CD8-positive, alpha-beta memory T cell (primary cell): ENCODE data around the gene PRKG1. TPM values are rescaled to one million over a fixed set of nuclear protein-coding genes. Genes with fewer than 3 reads are reported as not detected.

ENCODE experiments used
- CTCF ChIA-PET: fragments of 350-600 bp; sonication (Branson Sonifier 250); formaldehyde crosslinking; loops from one replicate; lab custom pipeline; 2021; ENCODE audit warnings: antibody characterized with exemption; lab: Charles Lee
- POLR2A ChIA-PET: fragments of 350-600 bp; sonication (Branson Sonifier 250); formaldehyde crosslinking; loops from one replicate; lab custom pipeline; 2021; ENCODE audit warnings: antibody characterized with exemption; lab: Charles Lee
- DNase-seq, 5 donors: peaks; one replicate each; pipeline versions ENCODE4 v3.0.0 to v3.0.0-alpha.2; 2020 to 2022; ENCODE audit warnings: mixed read lengths in 1 of 5
- H3K27ac ChIP-seq: one replicate; pipeline ENCODE4 v1.7.0; 2013; ENCODE audit warnings: low read depth, mild to moderate bottlenecking, low read length, moderate library complexity
- H3K27me3 ChIP-seq: 2 replicates; pipeline ENCODE4 v1.7.0; 2013; ENCODE audit warnings: low read length, mild to moderate bottlenecking; ENCODE audit not compliant: insufficient read depth, poor library complexity, severe bottlenecking
- H3K36me3 ChIP-seq: 2 replicates; pipeline ENCODE4 v1.7.0; 2013; ENCODE audit warnings: mild to moderate bottlenecking, low read length, moderate library complexity; ENCODE audit not compliant: insufficient read depth
- H3K4me1 ChIP-seq: 2 replicates; pipeline ENCODE4 v1.7.0; 2013; ENCODE audit warnings: mild to moderate bottlenecking, low read length, moderate library complexity; ENCODE audit not compliant: insufficient read depth
- H3K4me3 ChIP-seq: 2 replicates; pipeline ENCODE4 v1.7.0; 2013; ENCODE audit warnings: mild to moderate bottlenecking, low read length
- H3K9me3 ChIP-seq: 2 replicates; pipeline ENCODE4 v1.7.0; 2013; ENCODE audit warnings: mild to moderate bottlenecking, low read length
- H3K27ac Mint-ChIP-seq, 8 donors: one replicate each; pipeline ENCODE4 v1.8.0; 2020 to 2021; ENCODE audit warnings: mixed read lengths in 8 of 8, mild to moderate bottlenecking in 6 of 8, inconsistent platforms in 3 of 8, moderate library complexity in 3 of 8
- H3K27me3 Mint-ChIP-seq, 2 donors: one replicate each; pipeline ENCODE4 v1.8.0; 2020 to 2021; ENCODE audit warnings: mixed read lengths in 2 of 2, mild to moderate bottlenecking in 1 of 2, moderate library complexity in 1 of 2
- H3K36me3 Mint-ChIP-seq, 3 donors: one replicate each; pipeline ENCODE4 v1.8.0; 2020 to 2021; ENCODE audit warnings: mixed read lengths in 3 of 3, inconsistent platforms in 1 of 3, mild to moderate bottlenecking in 1 of 3
- H3K4me1 Mint-ChIP-seq, 3 donors: one replicate each; pipeline ENCODE4 v1.8.0; 2020 to 2021; ENCODE audit warnings: mixed read lengths in 3 of 3, inconsistent platforms in 1 of 3, mild to moderate bottlenecking in 1 of 3
- H3K4me3 Mint-ChIP-seq, 7 donors: one replicate each; pipeline ENCODE4 v1.8.0; 2020 to 2021; ENCODE audit warnings: mixed read lengths in 7 of 7, mild to moderate bottlenecking in 6 of 7, moderate library complexity in 4 of 7, inconsistent platforms in 2 of 7
- H3K9me3 Mint-ChIP-seq, 5 donors: one replicate each; pipeline ENCODE4 v1.8.0; 2020 to 2022; ENCODE audit warnings: mixed read lengths in 5 of 5, mild to moderate bottlenecking in 3 of 5, moderate library complexity in 2 of 5, inconsistent platforms in 1 of 5
- polyA plus RNA-seq: library from polyadenylated mRNA; unstranded; fragments of 300-500 nt; fragmentation: Illumina TruSeq; gene quantifications from one replicate; pipeline ENCODE4 v1.2.3, GENCODE V29; 2021
- total RNA-seq, 2 experiments: library from RNA; stranded (reverse); gene quantifications; one replicate each; pipeline ENCODE4 v1.2.3, GENCODE V29; 2021

The PRKG1 gene
- total and polyA plus RNA-seq, 3 experiments from 2014 or later: not detected

DNA sequence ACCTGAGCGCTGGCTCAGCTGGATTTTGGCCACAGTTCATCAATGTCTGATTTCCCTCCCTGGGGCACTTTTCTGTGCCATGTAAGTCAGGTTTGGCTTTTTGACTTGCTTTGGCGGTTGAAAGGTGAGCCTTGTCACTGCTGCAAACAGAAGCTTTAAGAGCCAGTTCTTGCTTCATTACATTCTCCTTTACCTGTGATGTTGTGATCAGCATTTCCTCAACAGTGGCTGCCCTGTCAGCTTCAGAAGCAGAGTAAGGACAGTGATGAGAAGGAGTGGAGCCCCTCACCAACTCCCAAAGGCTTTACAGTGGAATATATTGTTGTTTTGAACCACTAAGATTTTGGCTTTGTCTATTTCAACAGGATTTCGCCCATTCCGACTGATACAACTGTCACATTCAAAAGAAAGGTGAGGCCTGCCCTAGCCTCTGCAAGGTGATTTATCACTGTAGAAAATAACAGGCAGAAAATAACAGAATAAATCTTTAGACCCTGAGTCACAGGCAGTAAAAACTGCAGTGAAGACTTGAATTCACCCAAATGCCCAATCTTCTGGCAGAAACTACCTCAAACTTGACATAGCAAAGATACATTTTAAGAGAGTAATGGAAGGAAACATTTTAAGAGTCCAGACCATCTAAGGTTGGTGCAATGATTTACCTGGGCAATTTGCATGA lies 1226.5 kb downstream of the PRKG1 start:
- Histone ChIP-seq H3K36me3 (no peaks in the 10 kb centered on the region), H3K4me3 (no peak overlapping the region), H3K4me1 (no peaks in the 10 kb centered on the region), H3K9me3 (no peaks in the 10 kb centered on the region), H3K27ac (no peak overlapping the region), H3K27me3 (no peaks in the 10 kb centered on the region)
- no peak for DNase-seq
- Mint-ChIP-seq H3K4me3 (no peak overlapping the region), H3K27me3 (no peaks in the 10 kb centered on the region), H3K36me3 (no peaks in the 10 kb centered on the region), H3K27ac (no peak overlapping the region), H3K4me1 (no peaks in the 10 kb centered on the region), H3K9me3 (peaks cover 0 to 14% (median 4%) of the 10 kb centered on the region in 5 donors)
- ChIA-PET POLR2A (no interaction called here), CTCF (no interaction called here)

DNA sequence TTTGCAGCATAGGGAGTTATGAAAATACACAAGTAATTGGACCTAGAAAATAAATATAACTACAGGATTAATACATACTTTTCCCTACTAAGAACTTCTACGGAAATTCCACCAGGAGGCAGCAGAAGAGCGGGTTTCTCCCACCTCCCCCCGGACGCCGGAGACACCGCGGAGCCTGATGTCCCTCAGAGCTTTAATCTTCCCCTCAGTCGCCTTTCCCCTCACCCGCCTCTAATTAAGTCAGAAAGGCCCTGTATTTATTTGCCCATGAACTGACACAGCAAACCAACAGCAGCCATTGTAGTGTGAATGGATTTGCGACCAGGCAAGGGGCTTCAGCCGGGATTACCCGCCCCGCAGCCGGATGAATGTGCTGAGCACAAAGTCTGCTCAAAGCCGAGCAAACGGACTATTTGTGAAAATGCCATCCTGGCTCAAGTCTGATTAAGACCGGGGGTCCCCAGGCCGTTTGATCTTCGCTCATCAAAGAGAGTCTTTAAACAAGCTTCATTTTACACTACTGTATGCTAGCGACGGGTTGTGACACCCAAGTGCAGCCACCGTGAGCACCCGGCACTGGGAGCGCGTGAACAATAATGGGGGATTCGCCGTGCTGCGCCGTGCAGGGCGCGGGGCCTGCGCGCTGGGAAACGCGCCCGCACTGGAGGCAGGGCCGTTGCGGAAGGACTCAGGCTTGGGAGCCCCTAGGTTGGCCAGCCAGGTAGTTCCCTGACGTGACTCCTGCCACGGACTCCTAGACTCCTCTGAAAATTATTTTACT lies 1234.2 kb downstream of the PRKG1 start:
- H3K4me1 Mint-ChIP-seq: peaks cover 0 to 6% (median 3%) of the 10 kb centered on the region in 3 donors
- ChIA-PET POLR2A (no interaction called here), CTCF (no interaction called here)
- H3K4me1 ChIP-seq: no peaks in the 10 kb centered on the region
- no peak overlapping the region for H3K27ac ChIP-seq
- no peaks in the 10 kb centered on the region for H3K36me3 Mint-ChIP-seq
- no peak for DNase-seq
- no peaks in the 10 kb centered on the region for H3K36me3 ChIP-seq
- peaks cover 5% of the 10 kb centered on the region for H3K27me3 ChIP-seq
- no peaks in the 10 kb centered on the region for H3K9me3 ChIP-seq
- no peak overlapping the region for H3K27ac Mint-ChIP-seq
- peaks cover 3 to 29% of the 10 kb centered on the region in 2 donors for H3K27me3 Mint-ChIP-seq
- H3K4me3 ChIP-seq: no peak overlapping the region
- H3K9me3 Mint-ChIP-seq: peaks cover 0 to 10% (median 6%) of the 10 kb centered on the region in 5 donors
- H3K4me3 Mint-ChIP-seq: no peak overlapping the region

GRCh38 chr10:52312942-52313255 lies 1238.6 kb downstream of the PRKG1 start:
- Mint-ChIP-seq H3K9me3 (peaks cover 4 to 14% (median 5%) of the 10 kb centered on the region in 5 donors), H3K4me1 (peaks cover 0 to 7% (median 6%) of the 10 kb centered on the region in 3 donors), H3K27me3 (peaks cover 7 to 54% of the 10 kb centered on the region in 2 donors), H3K27ac (no peak overlapping the region), H3K4me3 (no peak overlapping the region), H3K36me3 (no peaks in the 10 kb centered on the region)
- no peak overlapping the region for H3K27ac ChIP-seq
- H3K4me3 ChIP-seq: no peak overlapping the region
- CTCF ChIA-PET: no interaction called here
- POLR2A ChIA-PET: no interaction called here
- H3K27me3 ChIP-seq: peaks cover 8% of the 10 kb centered on the region
- no peaks in the 10 kb centered on the region for H3K36me3 ChIP-seq
- no peaks in the 10 kb centered on the region for H3K4me1 ChIP-seq
- DNase-seq: no peak
- no peaks in the 10 kb centered on the region for H3K9me3 ChIP-seq

DNA sequence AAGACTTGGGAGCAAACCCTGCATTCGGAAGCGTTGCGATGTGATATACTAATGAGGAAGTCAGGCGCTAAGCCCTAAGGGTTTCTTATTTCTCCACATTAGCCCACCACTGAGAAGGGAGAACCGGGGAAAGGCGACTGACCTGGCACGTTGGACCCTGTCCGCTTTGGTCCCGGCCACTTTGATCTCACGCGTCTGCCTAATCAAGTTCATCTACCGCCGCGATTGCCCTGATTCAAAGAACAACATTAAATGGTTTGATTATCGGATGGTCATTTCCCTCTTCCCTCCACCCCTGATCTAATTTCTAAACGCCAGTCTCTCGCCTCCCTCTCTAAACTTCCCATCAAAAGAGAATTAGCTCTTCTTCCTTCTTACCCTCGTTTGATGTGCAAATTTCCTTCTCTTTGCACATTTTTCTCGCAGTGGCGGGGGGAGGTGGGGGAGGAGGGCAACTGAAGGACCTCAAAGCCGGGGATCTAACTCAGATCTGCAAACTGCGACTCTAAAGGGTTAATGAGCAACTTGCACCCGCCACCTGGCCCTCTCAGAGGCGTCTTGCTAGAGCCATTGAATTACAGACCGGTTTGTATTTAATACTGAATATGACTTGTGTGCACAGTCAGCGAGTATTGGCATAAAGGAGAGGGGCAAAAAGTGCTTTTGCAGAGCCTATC lies 1239.1 kb downstream of the PRKG1 start:
- H3K27ac ChIP-seq: no peak overlapping the region
- H3K9me3 ChIP-seq: no peaks in the 10 kb centered on the region
- H3K4me1 ChIP-seq: no peaks in the 10 kb centered on the region
- DNase-seq: no peak
- Mint-ChIP-seq H3K36me3 (no peaks in the 10 kb centered on the region), H3K4me3 (no peak overlapping the region), H3K4me1 (peaks cover 0 to 7% (median 6%) of the 10 kb centered on the region in 3 donors), H3K9me3 (peaks cover 4 to 14% (median 5%) of the 10 kb centered on the region in 5 donors), H3K27me3 (peaks cover 7 to 50% of the 10 kb centered on the region in 2 donors), H3K27ac (peak overlapping the region in 1 of 8 donors; percentile 34)
- POLR2A ChIA-PET: no interaction called here
- CTCF ChIA-PET: interaction anchor here (0.8 kb wide), 1 partner anchor 1348 kb away, joined by 3 read pairs; no protein-coding TSS in a partner anchor
- H3K27me3 ChIP-seq: peaks cover 8% of the 10 kb centered on the region
- no peaks in the 10 kb centered on the region for H3K36me3 ChIP-seq
- H3K4me3 ChIP-seq: no peak overlapping the region

DNA sequence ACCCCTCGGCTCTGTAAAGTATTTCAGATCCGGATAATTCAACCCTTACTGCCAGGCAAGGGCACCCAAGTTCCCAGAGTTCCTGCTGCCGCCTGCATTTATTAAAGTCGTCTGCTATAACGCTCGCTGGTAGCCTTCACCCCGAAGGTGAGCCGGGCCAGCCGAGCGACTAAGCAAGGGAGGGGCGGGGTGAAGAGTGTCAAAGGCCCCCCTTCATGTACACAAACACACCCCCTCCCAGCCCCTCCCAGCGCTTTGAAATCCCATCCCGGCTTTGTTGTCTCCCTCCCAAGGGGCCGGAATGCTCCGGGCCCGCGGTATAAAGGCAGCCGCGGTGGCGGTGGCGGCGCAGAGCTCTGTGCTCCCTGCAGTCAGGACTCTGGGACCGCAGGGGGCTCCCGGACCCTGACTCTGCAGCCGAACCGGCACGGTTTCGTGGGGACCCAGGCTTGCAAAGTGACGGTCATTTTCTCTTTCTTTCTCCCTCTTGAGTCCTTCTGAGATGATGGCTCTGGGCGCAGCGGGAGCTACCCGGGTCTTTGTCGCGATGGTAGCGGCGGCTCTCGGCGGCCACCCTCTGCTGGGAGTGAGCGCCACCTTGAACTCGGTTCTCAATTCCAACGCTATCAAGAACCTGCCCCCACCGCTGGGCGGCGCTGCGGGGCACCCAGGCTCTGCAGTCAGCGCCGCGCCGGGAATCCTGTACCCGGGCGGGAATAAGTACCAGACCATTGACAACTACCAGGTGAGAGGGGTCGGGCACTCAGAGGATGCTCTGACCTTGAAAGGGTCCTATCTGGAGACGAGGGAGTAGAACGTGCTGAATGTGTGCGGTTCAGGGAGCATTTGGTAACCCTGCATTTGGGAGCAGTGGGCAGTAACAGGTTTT lies 1239.9 kb downstream of the PRKG1 start, which contains the start of gene DKK1:
TSS of gene DKK1 (plus strand) at position 349 of the 889 bp plus-strand sequence. CDS start at position 503, 154 bp downstream.
- ChIA-PET CTCF (interaction anchor here (0.8 kb wide), 1 partner anchor 1349 kb away, joined by 3 read pairs; no protein-coding TSS in a partner anchor), POLR2A (no interaction called here)
- Mint-ChIP-seq H3K9me3 (peaks cover 4 to 14% (median 5%) of the 10 kb centered on the region in 5 donors), H3K27me3 (peaks cover 7 to 42% of the 10 kb centered on the region in 2 donors), H3K27ac (peak within 1 kb of the TSS in 1 of 8 donors; percentile 34), H3K36me3 (no peaks in the 10 kb centered on the region), H3K4me1 (peaks cover 0 to 7% (median 6%) of the 10 kb centered on the region in 3 donors), H3K4me3 (peak within 1 kb of the TSS in 1 of 7 donors; percentile 6)
- no peak within 1 kb of the TSS for H3K4me3 ChIP-seq
- no peak within 1 kb of the TSS for H3K27ac ChIP-seq
- H3K27me3 ChIP-seq: peaks cover 8% of the 10 kb centered on the region
- DNase-seq: no peak
- H3K9me3 ChIP-seq: no peaks in the 10 kb centered on the region
- no peaks in the 10 kb centered on the region for H3K36me3 ChIP-seq
- no peaks in the 10 kb centered on the region for H3K4me1 ChIP-seq

DNA sequence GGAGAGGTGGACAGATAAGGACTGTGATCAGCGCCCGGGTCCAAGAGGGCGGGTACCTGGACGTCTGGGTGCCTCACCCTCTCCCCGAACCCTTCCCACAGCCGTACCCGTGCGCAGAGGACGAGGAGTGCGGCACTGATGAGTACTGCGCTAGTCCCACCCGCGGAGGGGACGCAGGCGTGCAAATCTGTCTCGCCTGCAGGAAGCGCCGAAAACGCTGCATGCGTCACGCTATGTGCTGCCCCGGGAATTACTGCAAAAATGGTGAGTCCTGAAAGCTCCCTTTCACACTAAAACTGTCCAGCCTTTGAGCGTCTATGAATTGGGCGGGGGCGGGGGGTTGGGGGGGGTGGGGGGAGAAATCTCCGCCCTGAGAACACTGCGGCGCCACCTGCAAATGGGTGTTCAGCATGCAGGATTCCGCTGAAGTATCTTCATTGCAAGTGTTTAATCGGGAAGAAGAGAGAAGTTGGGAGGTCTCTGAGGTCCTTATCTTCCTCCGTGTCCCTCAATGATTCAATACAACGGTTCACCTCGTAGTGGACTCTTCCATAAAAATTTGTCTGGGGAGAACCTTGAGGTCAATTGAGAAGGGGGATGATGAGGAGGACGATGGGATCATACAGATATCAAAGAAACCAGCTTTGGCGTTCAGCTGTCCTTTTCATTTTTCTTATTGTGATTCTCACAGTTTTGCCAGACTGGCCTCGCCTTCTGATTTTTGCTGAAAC lies 1240.7 kb downstream of the PRKG1 start:
- Histone ChIP-seq H3K36me3 (no peaks in the 10 kb centered on the region), H3K27ac (no peak overlapping the region), H3K9me3 (no peaks in the 10 kb centered on the region), H3K4me3 (no peak overlapping the region), H3K4me1 (no peaks in the 10 kb centered on the region), H3K27me3 (peaks cover 8% of the 10 kb centered on the region)
- Mint-ChIP-seq H3K27ac (no peak overlapping the region), H3K36me3 (no peaks in the 10 kb centered on the region), H3K4me3 (no peak overlapping the region), H3K4me1 (peaks cover 0 to 7% (median 6%) of the 10 kb centered on the region in 3 donors), H3K9me3 (peaks cover 4 to 14% (median 5%) of the 10 kb centered on the region in 5 donors), H3K27me3 (peaks cover 7 to 35% of the 10 kb centered on the region in 2 donors)
- no peak for DNase-seq
- ChIA-PET CTCF (no interaction called here), POLR2A (no interaction called here)

- DNase-seq: no peak
- Histone ChIP-seq H3K36me3 (no peaks in the 10 kb centered on the region), H3K4me3 (no peak overlapping the region), H3K27ac (no peak overlapping the region), H3K9me3 (no peaks in the 10 kb centered on the region), H3K27me3 (peaks cover 8% of the 10 kb centered on the region), H3K4me1 (no peaks in the 10 kb centered on the region)
- ChIA-PET POLR2A (no interaction called here), CTCF (no interaction called here)
- Mint-ChIP-seq H3K4me3 (no peak overlapping the region), H3K9me3 (peaks cover 4 to 10% (median 7%) of the 10 kb centered on the region in 5 donors), H3K27ac (no peak overlapping the region), H3K36me3 (no peaks in the 10 kb centered on the region), H3K4me1 (peaks cover 0 to 7% (median 6%) of the 10 kb centered on the region in 3 donors), H3K27me3 (peaks cover 7 to 32% of the 10 kb centered on the region in 2 donors)
Observed at GRCh38 chr10:52316001-52316400, 1241.7 kb downstream of the PRKG1 start.
